H7 (cell line): Measurements from ENCODE around the gene ZNF497. TPM values are rescaled to one million over a fixed set of nuclear protein-coding genes. Genes with fewer than 3 reads are reported as not detected.

ENCODE experiments used
- total RNA-seq: library from RNA; depleted of rRNA; stranded (reverse); fragments of >200 nt; shearing (Covaris generic); gene quantifications from 2 replicates; pipeline ENCODE4 v1.2.3, GENCODE V29; 2014; rRNA removed

The ZNF497 gene
- total RNA-seq, 1 experiment from 2014 or later, result 3.2 TPM

Other genes with a start within 250 kb of the ZNF497 start
- 9.1 and 14.2 TPM in 2 replicates for gene ZNF329, start 212.0 kb downstream of the ZNF497 start, total RNA-seq
- gene ZNF274, start 179.7 kb downstream of the ZNF497 start, total RNA-seq, result 18.8 and 26.0 TPM in 2 replicates
- gene ZNF544, start 133.8 kb downstream of the ZNF497 start, total RNA-seq, result 31.6 and 35.4 TPM in 2 replicates
- gene ZNF8, start 83.8 kb downstream of the ZNF497 start, total RNA-seq, result 9.4 and 11.9 TPM in 2 replicates
- gene ERVK3-1, start 57.4 kb downstream of the ZNF497 start, total RNA-seq, result 21.7 and 24.8 TPM in 2 replicates
- 2.6 and 2.7 TPM in 2 replicates for gene ZSCAN22, start 35.8 kb downstream of the ZNF497 start, total RNA-seq
- 33.8 and 45.5 TPM in 2 replicates for gene A1BG, start 9.3 kb downstream of the ZNF497 start, total RNA-seq
- gene ZNF837, start 18.3 kb upstream of the ZNF497 start, total RNA-seq, result 4.4 and 7.7 TPM in 2 replicates
- 2,794 and 2,937 TPM in 2 replicates for gene RPS5, start 24.5 kb upstream of the ZNF497 start, total RNA-seq
- 0.70 TPM in 1 of 2 replicates, not detected in the other for gene RNF225, start 32.9 kb upstream of the ZNF497 start, total RNA-seq
- gene ZNF584, start 45.9 kb upstream of the ZNF497 start, total RNA-seq, result 3.7 and 10.2 TPM in 2 replicates
- gene ZNF132, start 77.4 kb upstream of the ZNF497 start, total RNA-seq, result 2.1 and 3.8 TPM in 2 replicates
- 2.6 and 4.7 TPM in 2 replicates for gene ZNF324B, start 88.9 kb upstream of the ZNF497 start, total RNA-seq
- gene ZNF324, start 104.3 kb upstream of the ZNF497 start, total RNA-seq, result 6.6 and 6.8 TPM in 2 replicates
- gene ZNF446, start 113.6 kb upstream of the ZNF497 start, total RNA-seq, result 7.4 and 8.4 TPM in 2 replicates
- gene SLC27A5, start 149.2 kb upstream of the ZNF497 start, total RNA-seq, result 19.4 and 23.9 TPM in 2 replicates
- 12.6 and 20.4 TPM in 2 replicates for gene ZBTB45, start 157.1 kb upstream of the ZNF497 start, total RNA-seq
- 1,648 and 1,979 TPM in 2 replicates for gene TRIM28, start 181.3 kb upstream of the ZNF497 start, total RNA-seq
- gene CHMP2A, start 192.4 kb upstream of the ZNF497 start, total RNA-seq, result 85.9 and 96.2 TPM in 2 replicates
- 131 and 188 TPM in 2 replicates for gene UBE2M, start 195.9 kb upstream of the ZNF497 start, total RNA-seq
- 11.0 and 12.5 TPM in 2 replicates for gene MZF1, start 210.6 kb upstream of the ZNF497 start, total RNA-seq